Thyroid gland (tissue), 4 donors: ENCODE measurements around the gene MYO1E. TPM values are rescaled to one million over a fixed set of nuclear protein-coding genes. Genes with fewer than 3 reads are reported as not detected.

Source experiments
- DNase-seq, 2 donors: peaks; one replicate each; pipeline ENCODE4 v3.0.0-alpha.2; 2019
- H3K27ac ChIP-seq, 3 donors: fragments of 200-600 bp; sonication (generic); 1 replicate in 2 of 3; 2 replicates in 1 of 3; pipeline ENCODE4 v1.5.1; 2016 to 2019; ENCODE audit warnings: mild to moderate bottlenecking in 1 of 3, moderate library complexity in 1 of 3
- H3K27me3 ChIP-seq: fragments of 200-600 bp; sonication (generic); one replicate; pipeline ENCODE4 v1.5.1; 2019
- H3K36me3 ChIP-seq, 2 donors: fragments of 200-600 bp; sonication (generic); one replicate each; pipeline ENCODE4 v1.5.1; 2016 to 2019
- H3K4me1 ChIP-seq, 2 donors: fragments of 200-600 bp; sonication (generic); one replicate each; pipeline ENCODE4 v1.5.1; 2017 to 2019
- H3K4me3 ChIP-seq, 3 donors: fragments of 200-600 bp; sonication (generic); replicated peaks in 1 of 3; 1 replicate in 2 of 3; 2 replicates in 1 of 3; pipeline ENCODE4 v1.5.1; 2016; ENCODE audit warnings: mild to moderate bottlenecking in 1 of 3
- H3K9me3 ChIP-seq: fragments of 200-600 bp; sonication (generic); one replicate; pipeline ENCODE4 v1.5.1; 2017
- CTCF ChIP-seq, 6 experiments: fragments of 200-600 bp in 3 of 6; fragments of 450-650 bp in 3 of 6; sonication (generic) in 3 of 6; IDR thresholded peaks; one replicate each; pipeline ENCODE4 v1.5.1; 2016 to 2019; ENCODE audit warnings: antibody characterized with exemption in 6 of 6, mild to moderate bottlenecking in 2 of 6, inconsistent platforms in 1 of 6, moderate library complexity in 1 of 6
- POLR2A ChIP-seq, 2 donors: fragments of 450-650 bp; IDR thresholded peaks; one replicate each; pipeline ENCODE4 v1.6.1; 2017; ENCODE audit warnings: antibody characterized with exemption in 2 of 2, mild to moderate bottlenecking in 2 of 2, moderate library complexity in 1 of 2
- WGBS, 2 donors: methylation state at CpG; one replicate each; pipeline ENCODE4 v1.1.5; 2017; 5-methylcytosine and 5-hydroxymethylcytosine counted together
- intact Hi-C: fragments of 100-400 bp; cut with DNase I; formaldehyde crosslinking; loops from one replicate; pipeline ENCODE4 v1.15.1; 2023
- total RNA-seq, 4 donors: library from RNA; depleted of rRNA; stranded (reverse); fragments of >200 nt; gene quantifications; one replicate each; pipeline ENCODE4 v1.2.3, GENCODE V29; 2016

MYO1E gene
- total RNA-seq, 4 donors from 2014 or later, result 19.5 to 56.6 (median 34.6) TPM

GRCh38 chr15:59158701-59159034 lies 214.0 kb downstream of the MYO1E start:
- intact Hi-C loops, result no loop called here
- peaks cover 3 to 11% of the 10 kb centered on the region in 2 donors for H3K36me3 ChIP-seq
- H3K4me1 ChIP-seq, result peaks cover 14 to 27% of the 10 kb centered on the region in 2 donors
- TF ChIP-seq POLR2A (IDR thresholded peaks at IDR 0.05) (peak in 1 of 2 donors; percentile 40), CTCF (IDR thresholded peaks at IDR 0.05) (no peak)
- 37 to 50% methylated on average over 7 of the region's 7 CpGs for WGBS, 2 donors
- H3K27ac ChIP-seq, result peak overlapping the region; percentile 78 to 95 (median 82)
- H3K27me3 ChIP-seq, result no peaks in the 10 kb centered on the region
- DNase-seq, result peak; percentile 91 to 93
- no peaks in the 10 kb centered on the region for H3K9me3 ChIP-seq
- no peak overlapping the region for H3K4me3 ChIP-seq

- H3K36me3 ChIP-seq, result peaks cover 3 to 17% of the 10 kb centered on the region in 2 donors
- peaks cover 14 to 27% of the 10 kb centered on the region in 2 donors for H3K4me1 ChIP-seq
- peak overlapping the region; percentile 78 to 95 (median 82) for H3K27ac ChIP-seq
- intact Hi-C loops, result no loop called here
- TF ChIP-seq POLR2A (IDR thresholded peaks at IDR 0.05) (no peak), CTCF (IDR thresholded peaks at IDR 0.05) (no peak)
- peak; percentile 19 to 27 for DNase-seq
- H3K27me3 ChIP-seq, result no peaks in the 10 kb centered on the region
- H3K9me3 ChIP-seq, result no peaks in the 10 kb centered on the region
- 74 to 76% methylated on average over 9 of the region's 9 CpGs for WGBS, 2 donors
- H3K4me3 ChIP-seq, result no peak overlapping the region
Observed at GRCh38 chr15:59157840-59158700, 214.6 kb downstream of the MYO1E start.

GRCh38 chr15:59157396-59157795 lies 215.3 kb downstream of the MYO1E start:
- intact Hi-C loops, result no loop called here
- Histone ChIP-seq H3K27ac (peak overlapping the region in 1 of 3 donors; percentile 95), H3K27me3 (no peaks in the 10 kb centered on the region), H3K4me3 (no peak overlapping the region), H3K36me3 (peaks cover 3 to 17% of the 10 kb centered on the region in 2 donors), H3K4me1 (peaks cover 14 to 27% of the 10 kb centered on the region in 2 donors), H3K9me3 (no peaks in the 10 kb centered on the region)
- DNase-seq, result no peak
- WGBS, 2 donors, result 89 to 98% methylated on average over 5 of the region's 5 CpGs
- TF ChIP-seq POLR2A (IDR thresholded peaks at IDR 0.05) (no peak), CTCF (IDR thresholded peaks at IDR 0.05) (no peak)

- no peak for DNase-seq
- no peak for TF ChIP-seq POLR2A (IDR thresholded peaks at IDR 0.05)
- TF ChIP-seq CTCF (IDR thresholded peaks at IDR 0.05), result no peak
Observed at GRCh38 chr15:59155431-59155830, 217.2 kb downstream of the MYO1E start.

GRCh38 chr15:59154243-59154642 lies 218.4 kb downstream of the MYO1E start:
- peaks cover 0 to 15% of the 10 kb centered on the region in 2 donors for H3K36me3 ChIP-seq
- H3K27me3 ChIP-seq, result no peaks in the 10 kb centered on the region
- peak; percentile 22 to 45 for DNase-seq
- intact Hi-C loops, result no loop called here
- peaks cover 12 to 25% of the 10 kb centered on the region in 2 donors for H3K4me1 ChIP-seq
- TF ChIP-seq POLR2A (IDR thresholded peaks at IDR 0.05) (no peak), CTCF (IDR thresholded peaks at IDR 0.05) (no peak)
- H3K4me3 ChIP-seq, result no peak overlapping the region
- H3K9me3 ChIP-seq, result no peaks in the 10 kb centered on the region
- no peak overlapping the region for H3K27ac ChIP-seq
- whole genome bisulfite sequencing, 2 donors, result 46 to 73% methylated on average over 7 to 8 of the region's 8 CpGs

More at GRCh38 chr15:59155431-59155830, 217.2 kb downstream of the MYO1E start:
- intact Hi-C loops, result no loop called here
- Histone ChIP-seq H3K4me3 (no peak overlapping the region), H3K4me1 (peaks cover 14 to 27% of the 10 kb centered on the region in 2 donors), H3K27ac (no peak overlapping the region), H3K27me3 (no peaks in the 10 kb centered on the region), H3K9me3 (no peaks in the 10 kb centered on the region), H3K36me3 (peaks cover 0 to 15% of the 10 kb centered on the region in 2 donors)
- 61 to 73% methylated on average over 4 of the region's 4 CpGs for WGBS, 2 donors
